COR-L47 (cell line): Measurements from ENCODE around the gene SGTA.

Experiments used
- DNase-seq: peaks from one replicate; lab custom pipeline; 2025; lab: John Stamatoyannopoulos, UW

Gene SGTA

GRCh38 chr19:2754659-2755447 is 28.2 kb downstream of the SGTA start:
- no peak for DNase-seq

GRCh38 chr19:2751438-2751830 is 31.6 kb downstream of the SGTA start:
- no peak for DNase-seq

- DNase-seq: no peak
Observed at GRCh38 chr19:2750808-2751437, 32.1 kb downstream of the SGTA start.

DNA sequence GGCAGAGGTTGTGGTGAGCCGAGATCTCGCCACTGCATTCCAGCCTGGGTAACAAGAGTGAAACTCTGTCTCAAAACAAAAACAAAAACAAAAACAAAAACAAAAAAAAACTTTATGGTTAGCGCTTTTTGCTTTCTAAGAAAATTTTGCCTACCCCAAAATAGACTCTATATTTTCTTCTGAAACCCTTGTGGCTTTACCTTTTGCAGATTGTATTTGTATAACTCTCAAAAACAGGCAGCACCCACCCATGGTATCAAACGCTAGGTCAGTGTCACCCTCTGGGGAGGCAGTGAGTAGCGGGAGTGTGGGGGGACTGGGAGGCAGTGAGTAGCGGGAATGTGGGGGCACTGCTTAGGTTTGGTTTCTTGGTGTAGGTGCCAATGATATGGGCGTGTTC is 35.7 kb downstream of the SGTA start:
- no peak for DNase-seq

- DNase-seq: no peak
Observed at GRCh38 chr19:2744113-2744512, 39.0 kb downstream of the SGTA start.

DNA sequence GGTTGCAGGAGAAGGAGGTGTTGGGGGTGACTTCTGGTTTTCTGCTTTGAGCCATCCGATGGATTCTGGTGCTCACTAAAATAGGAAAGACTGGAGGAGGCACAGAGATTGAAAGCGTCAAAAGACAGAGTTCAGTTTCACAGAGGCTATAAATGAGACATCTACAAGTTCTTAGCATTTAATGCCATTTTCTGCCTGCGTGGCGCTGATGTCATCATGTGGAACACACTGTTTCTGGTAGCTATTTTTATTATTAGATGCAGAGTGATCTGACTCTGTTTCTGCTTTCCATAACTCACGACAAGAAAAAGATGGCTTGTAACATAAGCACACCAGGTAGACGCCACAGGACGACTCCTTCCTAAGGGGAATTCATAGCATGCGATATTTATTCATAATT is 40.0 kb downstream of the SGTA start:
- no peak for DNase-seq

GRCh38 chr19:2740314-2740656 is 42.8 kb downstream of the SGTA start:
- DNase-seq: no peak

- DNase-seq: peak; percentile 94
Observed at GRCh38 chr19:2739602-2740313, 43.3 kb downstream of the SGTA start, which contains the start of gene SLC39A3. Gene SLC39A3 (minus strand): TSS chr19:2740017. CDS start chr19:2737257, 2,760 bp downstream.

- DNase-seq: no peak
Observed at GRCh38 chr19:2736550-2737190, 46.4 kb downstream of the SGTA start.

DNA sequence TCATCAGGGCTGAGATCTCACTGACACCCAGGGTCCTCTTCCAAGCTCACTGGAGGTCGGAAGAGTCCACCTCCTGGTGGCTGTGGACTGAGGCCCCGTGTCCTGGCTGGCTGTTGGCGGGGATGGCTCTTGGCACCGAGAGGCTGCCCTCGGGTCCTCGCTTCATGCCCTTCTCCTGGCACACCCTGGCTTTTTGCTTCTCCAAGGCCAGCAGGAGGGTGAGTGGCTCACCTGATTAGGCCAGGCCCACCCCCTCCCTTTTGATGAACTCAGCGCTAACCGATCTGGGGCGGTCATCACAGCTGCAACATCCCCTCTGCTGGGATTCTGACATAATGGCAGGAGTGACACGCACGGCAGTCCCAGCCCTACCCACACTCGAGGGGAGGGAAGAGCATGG is 47.7 kb downstream of the SGTA start:
- no peak for DNase-seq

- DNase-seq: no peak
Observed at GRCh38 chr19:2734589-2735288, 48.3 kb downstream of the SGTA start.

- DNase-seq: no peak
Observed at GRCh38 chr19:2733930-2734588, 49.0 kb downstream of the SGTA start.

DNA sequence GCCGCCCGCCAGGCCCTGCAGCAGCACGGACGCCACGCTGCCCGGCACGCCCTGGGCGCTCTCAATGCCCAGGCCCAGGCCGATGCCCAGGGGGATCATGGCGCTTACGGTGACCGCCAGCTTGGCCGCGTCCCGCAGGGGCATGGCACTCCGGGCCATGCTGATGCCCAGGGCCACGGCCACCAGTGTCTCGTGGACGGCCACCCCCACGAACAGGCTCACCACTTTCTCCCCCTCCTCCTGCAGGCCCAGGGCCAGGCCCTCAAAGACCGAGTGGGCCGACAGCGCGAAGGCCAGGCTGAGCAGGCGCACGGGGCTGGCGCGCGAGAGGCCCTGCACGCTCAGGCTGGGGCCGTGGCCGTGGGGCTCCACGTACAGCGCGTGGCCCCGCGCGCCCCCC is 50.2 kb downstream of the SGTA start:
- DNase-seq: no peak

GRCh38 chr19:2732157-2732725 is 50.8 kb downstream of the SGTA start:
- no peak for DNase-seq

GRCh38 chr19:2731181-2731995 is 51.7 kb downstream of the SGTA start:
- DNase-seq: no peak

GRCh38 chr19:2729943-2730818 is 52.9 kb downstream of the SGTA start:
- no peak for DNase-seq

- no peak for DNase-seq
Observed at GRCh38 chr19:2728783-2729387, 54.2 kb downstream of the SGTA start.

DNA sequence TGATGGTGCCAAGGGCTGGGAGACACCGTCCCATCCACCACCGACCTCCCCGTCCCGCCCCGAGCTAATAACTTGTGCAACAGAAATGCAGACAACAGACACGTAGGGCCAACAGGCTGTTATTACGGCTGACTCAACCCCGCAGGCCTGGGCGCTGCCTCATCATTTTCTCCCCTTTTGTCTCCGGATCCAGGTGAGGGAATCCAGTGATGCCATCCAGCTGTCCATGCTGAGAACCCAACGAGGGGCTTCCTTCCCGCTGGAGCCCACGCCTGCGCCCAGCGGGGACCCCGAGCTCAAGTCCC is 55.5 kb downstream of the SGTA start:
- no peak for DNase-seq
